Bronchial epithelial cell (primary cell): ENCODE measurements around the gene MTHFR. TPM values are rescaled to one million over a fixed set of nuclear protein-coding genes. Genes with fewer than 3 reads are reported as not detected.

Experiments used
- DNase-seq: peaks from one replicate; pipeline ENCODE4 v3.0.0-alpha.2; 2010; ENCODE audit warnings: low read depth
- FAIRE-seq: peaks from 2 replicates; lab custom pipeline; 2011; peaks lifted over from hg19 to GRCh38; lab: Jason Lieb, UNC
- H3K27me3 ChIP-seq: 2 replicates; pipeline ENCODE4 v1.5.1; 2011; ENCODE audit warnings: low read length; ENCODE audit not compliant: control insufficient read depth, insufficient read depth
- H3K36me3 ChIP-seq: 2 replicates; pipeline ENCODE4 v1.5.1; 2011; ENCODE audit warnings: low read length; ENCODE audit not compliant: control insufficient read depth, insufficient read depth
- H3K4me3 ChIP-seq: 2 replicates; pipeline ENCODE4 v1.5.1; 2011; ENCODE audit warnings: mild to moderate bottlenecking, low read depth, low read length, control low read depth
- total RNA-seq: library from RNA; depleted of rRNA; stranded (reverse); fragments of >200 nt; gene quantifications from 2 replicates; pipeline ENCODE4 v1.2.1, GENCODE V29; 2014
- TF ChIP-seq, protein P1 (sequence below): IDR thresholded peaks from 2 replicates; pipeline ENCODE4 v1.5.1; 2011; ENCODE audit warnings: mild to moderate bottlenecking, moderate library complexity, low read length, control low read depth, inconsistent platforms; ENCODE audit not compliant: insufficient read depth, severe bottlenecking

MTHFR gene
- total RNA-seq, 1 donor from 2014 or later, result 16.3 TPM

DNA sequence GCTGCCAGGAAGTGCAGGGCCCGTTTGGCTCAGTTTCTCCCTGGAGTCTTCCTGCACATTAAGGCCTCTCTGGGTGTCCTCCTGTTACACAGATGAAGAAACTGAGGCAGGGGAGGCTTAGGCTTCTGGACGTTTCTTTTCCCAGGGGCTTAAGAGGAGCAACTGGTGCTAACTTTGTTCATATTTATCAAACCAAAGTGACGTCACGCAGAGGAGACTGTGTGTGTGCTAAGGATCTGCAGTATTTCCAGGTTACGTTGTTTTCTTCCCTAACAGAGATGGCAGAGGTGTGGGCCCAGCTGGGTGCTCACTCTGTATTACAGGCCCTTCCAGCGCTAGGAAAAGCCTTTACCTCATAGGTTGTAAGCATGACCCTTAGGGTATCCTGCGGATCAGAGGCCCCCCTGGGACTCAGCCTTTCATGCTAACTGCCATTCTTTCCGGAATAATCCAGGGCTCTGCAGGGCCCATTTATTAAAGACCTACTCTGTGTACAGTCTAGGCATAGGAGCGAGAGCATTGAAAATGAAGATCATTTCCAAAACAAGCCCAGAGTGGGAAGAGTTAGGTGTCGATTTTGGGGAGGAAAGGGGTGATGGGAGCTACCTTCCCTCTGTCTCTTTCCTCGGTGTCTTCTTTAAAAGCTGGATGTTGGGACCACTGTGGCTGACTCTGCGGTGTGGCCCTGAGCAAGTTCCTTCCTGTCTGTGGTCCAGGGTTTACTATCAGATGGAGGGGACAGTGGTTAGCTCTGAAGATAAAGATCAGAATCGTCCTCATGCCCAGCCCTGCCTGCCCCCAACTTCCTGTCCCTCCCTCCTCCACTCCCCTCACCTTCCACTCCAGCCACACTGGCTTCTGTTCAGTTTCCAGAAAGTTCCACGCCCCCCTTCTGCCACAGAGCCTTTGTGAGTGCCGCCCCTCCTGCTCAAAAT, 65.2 kb downstream of the MTHFR start:
- Histone ChIP-seq H3K36me3 (peaks cover 3% of the 10 kb centered on the region), H3K27me3 (no peaks in the 10 kb centered on the region), H3K4me3 (no peak overlapping the region)
- TF ChIP-seq, protein P1, sequence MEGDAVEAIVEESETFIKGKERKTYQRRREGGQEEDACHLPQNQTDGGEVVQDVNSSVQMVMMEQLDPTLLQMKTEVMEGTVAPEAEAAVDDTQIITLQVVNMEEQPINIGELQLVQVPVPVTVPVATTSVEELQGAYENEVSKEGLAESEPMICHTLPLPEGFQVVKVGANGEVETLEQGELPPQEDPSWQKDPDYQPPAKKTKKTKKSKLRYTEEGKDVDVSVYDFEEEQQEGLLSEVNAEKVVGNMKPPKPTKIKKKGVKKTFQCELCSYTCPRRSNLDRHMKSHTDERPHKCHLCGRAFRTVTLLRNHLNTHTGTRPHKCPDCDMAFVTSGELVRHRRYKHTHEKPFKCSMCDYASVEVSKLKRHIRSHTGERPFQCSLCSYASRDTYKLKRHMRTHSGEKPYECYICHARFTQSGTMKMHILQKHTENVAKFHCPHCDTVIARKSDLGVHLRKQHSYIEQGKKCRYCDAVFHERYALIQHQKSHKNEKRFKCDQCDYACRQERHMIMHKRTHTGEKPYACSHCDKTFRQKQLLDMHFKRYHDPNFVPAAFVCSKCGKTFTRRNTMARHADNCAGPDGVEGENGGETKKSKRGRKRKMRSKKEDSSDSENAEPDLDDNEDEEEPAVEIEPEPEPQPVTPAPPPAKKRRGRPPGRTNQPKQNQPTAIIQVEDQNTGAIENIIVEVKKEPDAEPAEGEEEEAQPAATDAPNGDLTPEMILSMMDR, result no peak
- no peak for DNase-seq
- FAIRE-seq, result no peak

DNA sequence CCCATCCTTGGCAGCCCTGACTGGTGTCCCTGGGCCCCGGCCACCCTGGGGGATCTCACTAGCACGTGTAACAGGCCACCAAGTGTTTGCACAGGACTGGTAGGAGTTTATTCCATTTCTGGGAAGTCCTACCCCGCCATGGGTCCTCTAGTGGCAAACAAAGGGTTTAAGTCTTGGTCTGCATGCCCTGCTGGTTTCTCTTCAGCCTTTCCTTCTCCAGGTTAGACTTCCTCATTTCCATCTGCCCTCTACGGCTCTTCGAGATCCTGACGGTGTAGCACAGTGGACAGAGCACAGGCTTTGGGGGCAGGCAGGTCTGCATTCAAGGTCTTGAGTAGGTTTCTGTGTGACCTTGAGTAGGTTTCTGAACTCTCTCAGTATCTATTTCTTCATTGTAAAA, 67.0 kb downstream of the MTHFR start:
- H3K27me3 ChIP-seq, result no peaks in the 10 kb centered on the region
- FAIRE-seq, result no peak
- TF ChIP-seq, protein P1, result no peak
- H3K36me3 ChIP-seq, result peaks cover 1% of the 10 kb centered on the region
- no peak overlapping the region for H3K4me3 ChIP-seq
- no peak for DNase-seq

DNA sequence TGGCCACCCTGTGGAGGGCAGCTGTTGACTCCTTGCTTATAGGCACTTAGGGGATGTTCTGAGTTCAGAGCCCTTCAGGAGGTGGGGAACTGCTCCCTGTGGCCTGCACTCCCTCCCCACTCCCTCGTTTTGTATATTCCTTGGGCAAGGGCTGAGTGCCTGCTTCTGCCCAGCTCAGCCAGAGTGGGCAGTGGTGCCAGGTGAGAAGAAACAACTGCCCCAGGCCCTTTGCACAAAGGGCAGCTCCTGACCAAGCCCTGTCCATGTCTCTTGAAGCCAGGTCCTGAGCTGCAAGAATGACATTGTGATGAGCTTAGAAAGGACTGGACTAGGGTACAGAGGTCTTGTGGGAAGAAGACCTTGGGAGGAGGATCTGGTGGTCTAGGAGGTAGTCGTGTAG, 67.7 kb downstream of the MTHFR start:
- FAIRE-seq, result no peak
- Histone ChIP-seq H3K27me3 (no peaks in the 10 kb centered on the region), H3K36me3 (peaks cover 1% of the 10 kb centered on the region), H3K4me3 (no peak overlapping the region)
- TF ChIP-seq, protein P1, result no peak
- no peak for DNase-seq

DNA sequence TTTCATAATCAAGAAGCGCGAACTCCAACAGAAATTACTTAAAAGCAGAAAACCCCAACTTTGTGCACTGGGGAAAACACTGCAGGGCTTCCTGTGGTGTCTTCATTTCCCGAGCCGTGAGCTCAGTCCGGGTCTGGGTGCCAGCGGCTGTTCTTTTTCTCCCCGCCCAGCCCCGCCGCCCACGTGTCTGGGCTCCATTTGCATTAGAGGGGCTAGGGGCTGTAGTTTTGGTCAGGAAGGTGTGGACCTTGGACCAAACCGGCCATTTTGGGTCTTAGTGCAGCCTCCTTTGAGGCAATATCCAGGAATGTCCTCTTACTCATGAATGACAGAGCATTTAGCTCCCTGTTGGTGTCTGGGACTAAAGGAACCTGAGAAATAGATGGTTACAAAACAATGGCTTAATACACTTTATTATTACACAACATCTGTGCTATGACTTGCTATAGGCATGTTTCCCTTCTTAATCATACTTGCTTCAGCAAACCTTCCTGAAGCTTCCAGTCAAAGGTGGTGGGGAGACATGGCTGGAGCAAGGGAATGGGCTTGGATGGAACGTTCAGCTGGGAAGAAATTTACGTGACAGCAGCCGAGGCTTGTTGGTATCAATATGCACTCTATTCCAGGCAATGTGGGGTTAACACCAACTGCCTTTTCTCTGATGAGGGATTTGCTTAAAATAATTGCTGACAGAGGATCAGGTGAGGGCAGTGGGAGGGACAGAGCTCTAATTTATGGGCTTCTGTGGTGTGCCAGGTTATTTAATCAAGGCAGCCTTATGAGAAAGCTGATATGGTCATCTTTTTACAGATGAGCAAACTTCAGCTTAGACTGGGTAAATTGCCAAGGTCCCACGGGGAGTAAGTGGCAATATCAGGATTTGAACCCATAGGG, 68.8 kb downstream of the MTHFR start:
- H3K27me3 ChIP-seq, result no peaks in the 10 kb centered on the region
- TF ChIP-seq, protein P1, result no peak
- FAIRE-seq (no peak), DNase-seq (peak; percentile 99)
- peak overlapping the region; percentile 99 for H3K4me3 ChIP-seq
- peaks cover 1% of the 10 kb centered on the region for H3K36me3 ChIP-seq

DNA sequence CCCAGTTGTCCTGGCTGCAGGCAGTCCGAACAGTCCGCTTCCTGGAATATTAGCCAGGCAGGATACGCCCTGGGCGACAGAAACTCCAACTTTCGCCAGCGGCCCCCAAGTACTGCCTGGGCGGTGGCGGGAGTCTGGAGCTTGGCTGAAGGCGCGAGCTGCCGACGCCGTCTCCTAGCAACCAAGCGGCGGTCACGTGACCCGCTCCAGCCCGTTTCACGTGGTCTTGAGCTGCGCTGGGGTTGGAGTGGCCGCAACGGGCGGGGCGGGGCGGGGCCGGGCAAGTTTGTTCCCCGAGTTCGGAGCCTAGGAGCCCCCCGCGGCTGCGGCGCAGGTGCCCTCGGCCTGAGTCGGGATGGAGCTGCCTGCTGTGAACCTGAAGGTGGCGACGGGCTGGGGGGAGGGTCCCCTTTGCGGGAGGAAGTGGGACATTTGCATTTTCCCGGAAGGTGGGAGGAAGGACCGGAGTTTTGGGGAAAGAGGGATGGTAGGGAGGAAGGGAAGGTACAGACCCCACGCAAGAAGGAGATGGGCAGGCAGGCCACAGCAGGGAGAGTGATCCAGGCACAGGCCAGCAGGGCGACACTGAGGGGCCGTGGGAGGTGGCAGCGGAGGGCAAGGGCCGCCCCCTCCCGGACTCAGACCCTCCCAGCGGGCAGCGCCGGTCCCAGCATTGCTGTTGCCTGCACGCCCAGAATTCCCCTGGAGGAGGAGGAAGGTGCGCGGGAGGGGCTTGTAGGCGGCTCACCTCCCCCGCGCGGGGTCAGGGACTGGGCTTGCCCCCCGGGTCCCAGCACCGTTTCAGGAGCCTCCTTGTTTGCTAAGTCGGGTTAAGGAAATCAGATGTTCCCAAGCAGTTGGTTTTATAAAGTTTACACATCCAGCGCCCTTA, 69.7 kb downstream of the MTHFR start, which contains the start of gene AGTRAP:
Gene AGTRAP, plus strand, starts transcription at position 283 of the 892 bp plus-strand sequence. Its CDS starts 73 bp downstream, at position 356.
- Histone ChIP-seq H3K36me3 (peaks cover 1% of the 10 kb centered on the region), H3K27me3 (no peaks in the 10 kb centered on the region), H3K4me3 (peak within 1 kb of the TSS; percentile 99)
- FAIRE-seq, result no peak
- TF ChIP-seq, protein P1, result peak; percentile 16
- DNase-seq, result peak; percentile 83
